Measurements from ENCODE around the gene EPB42. TPM values are rescaled to one million over a fixed set of nuclear protein-coding genes. Genes with fewer than 3 reads are reported as not detected.
"Not testable (repeated sequence)": the region's sequence is repeated elsewhere in the genome, so short reads cannot be mapped to it uniquely, and the experiment has no call there.

The EPB42 gene
- polyA plus RNA-seq, 1 experiment, result not detected

GRCh38 chr15:43199945-43200488, 20.8 kb downstream of the EPB42 start:
- Histone ChIP-seq H3K27me3 (ENCODE audit: control insufficient read depth, insufficient read depth, low read length) (no peaks in the 10 kb centered on the region), H3K36me3 (ENCODE audit: control insufficient read depth, insufficient read depth, low read length) (peaks cover 1% of the 10 kb centered on the region), H3K4me3 (ENCODE audit: low read depth, low read length) (no peak overlapping the region)
- ChIA-PET POLR2A (no interaction called here), CTCF (interaction anchor here (0.9 to 1.2 kb wide), 2 partner anchors 27 to 85 kb away, joined by 3 read pairs; no protein-coding TSS in a partner anchor)
- no peak for DNase-seq (ENCODE audit: low read depth)
- no peak for TF ChIP-seq CTCF (IDR thresholded peaks at IDR 0.05; ENCODE audit: insufficient read depth, low read depth, low read length)

- Histone ChIP-seq H3K4me3 (ENCODE audit: low read depth, low read length) (no peak overlapping the region), H3K36me3 (ENCODE audit: control insufficient read depth, insufficient read depth, low read length) (peaks cover 1% of the 10 kb centered on the region), H3K27me3 (ENCODE audit: control insufficient read depth, insufficient read depth, low read length) (no peaks in the 10 kb centered on the region)
- DNase-seq (ENCODE audit: low read depth), result no peak
- ChIA-PET POLR2A (no interaction called here), CTCF (interaction anchor here (0.9 kb wide), 1 partner anchor 28 kb away, joined by 3 read pairs; no protein-coding TSS in a partner anchor)
- TF ChIP-seq CTCF (IDR thresholded peaks at IDR 0.05; ENCODE audit: insufficient read depth, low read depth, low read length), result no peak
Observed at GRCh38 chr15:43198992-43199391, 21.8 kb downstream of the EPB42 start.

GRCh38 chr15:43198556-43198955, 22.3 kb downstream of the EPB42 start:
- H3K36me3 ChIP-seq (ENCODE audit: control insufficient read depth, insufficient read depth, low read length); H3K27me3 ChIP-seq (ENCODE audit: control insufficient read depth, insufficient read depth, low read length); POLR2A ChIA-PET; DNase-seq (ENCODE audit: low read depth); H3K4me3 ChIP-seq (ENCODE audit: low read depth, low read length); CTCF ChIA-PET: not testable (repeated sequence)

GRCh38 chr15:43197773-43198172, 23.0 kb downstream of the EPB42 start:
- CTCF ChIA-PET; H3K27me3 ChIP-seq (ENCODE audit: control insufficient read depth, insufficient read depth, low read length); H3K36me3 ChIP-seq (ENCODE audit: control insufficient read depth, insufficient read depth, low read length); POLR2A ChIA-PET; H3K4me3 ChIP-seq (ENCODE audit: low read depth, low read length); DNase-seq (ENCODE audit: low read depth): not testable (repeated sequence)

GRCh38 chr15:43196760-43197548, 23.9 kb downstream of the EPB42 start:
- CTCF ChIA-PET, result interaction anchor here (1.2 to 3.7 kb wide), 2 partner anchors 10 to 89 kb away, joined by 5 to 17 read pairs; no protein-coding TSS in a partner anchor
- Histone ChIP-seq H3K36me3 (ENCODE audit: control insufficient read depth, insufficient read depth, low read length) (peaks cover 1% of the 10 kb centered on the region), H3K4me3 (ENCODE audit: low read depth, low read length) (no peak overlapping the region), H3K27me3 (ENCODE audit: control insufficient read depth, insufficient read depth, low read length) (no peaks in the 10 kb centered on the region)
- DNase-seq (ENCODE audit: low read depth), result no peak
- no peak for TF ChIP-seq CTCF (IDR thresholded peaks at IDR 0.05; ENCODE audit: insufficient read depth, low read depth, low read length)
- POLR2A ChIA-PET, result no interaction called here

- TF ChIP-seq CTCF (IDR thresholded peaks at IDR 0.05; ENCODE audit: insufficient read depth, low read depth, low read length), result no peak
- POLR2A ChIA-PET, result no interaction called here
- no peak overlapping the region for H3K4me3 ChIP-seq (ENCODE audit: low read depth, low read length)
- DNase-seq (ENCODE audit: low read depth), result no peak
- no peaks in the 10 kb centered on the region for H3K27me3 ChIP-seq (ENCODE audit: control insufficient read depth, insufficient read depth, low read length)
- CTCF ChIA-PET, result interaction anchor here (1.2 to 7.1 kb wide), 4 partner anchors 8 to 91 kb away, joined by 4 to 61 read pairs (median 14); no protein-coding TSS in a partner anchor
- H3K36me3 ChIP-seq (ENCODE audit: control insufficient read depth, insufficient read depth, low read length), result peaks cover 6% of the 10 kb centered on the region
Observed at GRCh38 chr15:43194795-43195194, 26.0 kb downstream of the EPB42 start.

All from BJ (cell line).